ENCODE measurements around the gene IFIT3. TPM values are rescaled to one million over a fixed set of nuclear protein-coding genes. Genes with fewer than 3 reads are reported as not detected.
A peak's percentile ranks its signal among the peaks of the same experiment; 100 is the strongest.
"Not testable (repeated sequence)": the region's sequence is repeated elsewhere in the genome, so short reads cannot be mapped to it uniquely, and the experiment has no call there.

Gene IFIT3
- total RNA-seq, 2 experiments from 2014 or later = 72.6 to 74.5 TPM

DNA sequence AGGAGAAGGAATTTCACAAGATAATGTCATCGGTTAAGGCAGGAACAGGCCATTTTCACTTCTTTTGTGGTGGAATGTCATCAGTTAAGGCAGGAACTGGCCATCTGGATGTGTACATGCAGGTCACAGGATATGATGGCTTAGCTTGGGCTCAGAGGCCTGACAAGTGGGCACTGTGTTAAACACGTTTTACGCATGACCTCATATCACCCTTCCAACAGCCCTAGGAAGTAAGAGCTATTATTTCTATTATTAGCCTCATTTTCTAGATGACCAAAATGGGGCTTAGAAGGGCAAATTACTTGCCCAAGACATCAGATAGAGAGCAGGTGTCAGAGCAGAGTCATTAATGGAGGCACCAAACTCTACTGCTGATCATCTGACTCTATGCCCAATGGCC is 2.2 kb downstream of the IFIT3 start:
- POLR2A ChIA-PET, H3K27me3 Mint-ChIP-seq, DNase-seq, H3K9me3 Mint-ChIP-seq, H3K27ac Mint-ChIP-seq: not testable (repeated sequence)
- Mint-ChIP-seq H3K4me3 (peak overlapping the region; percentile 81), H3K36me3 (ENCODE audit: low read depth) (peaks cover 58% of the 10 kb centered on the region), H3K4me1 (peaks cover 74% of the 10 kb centered on the region)
- CTCF ChIA-PET = interaction anchor here (1.8 kb wide), 1 partner anchor 113 kb away, joined by 4 read pairs; no protein-coding TSS in a partner anchor

- DNase-seq = no peak
- peaks cover 64% of the 10 kb centered on the region for H3K36me3 Mint-ChIP-seq (ENCODE audit: low read depth)
- POLR2A ChIA-PET = no interaction called here
- CTCF ChIA-PET = interaction anchor here (1.8 kb wide), 1 partner anchor 113 kb away, joined by 4 read pairs; no protein-coding TSS in a partner anchor
- peaks cover 81% of the 10 kb centered on the region for H3K4me1 Mint-ChIP-seq
- H3K27ac Mint-ChIP-seq = no peak overlapping the region
- H3K27me3 Mint-ChIP-seq = peaks cover 11% of the 10 kb centered on the region
- no peaks in the 10 kb centered on the region for H3K9me3 Mint-ChIP-seq
- H3K4me3 Mint-ChIP-seq = peak overlapping the region; percentile 81
Observed at GRCh38 chr10:89330537-89331212, 2.9 kb downstream of the IFIT3 start.

- Mint-ChIP-seq H3K36me3 (ENCODE audit: low read depth) (peaks cover 71% of the 10 kb centered on the region), H3K4me1 (peaks cover 87% of the 10 kb centered on the region), H3K27ac (peak overlapping the region; percentile 70), H3K4me3 (peak overlapping the region; percentile 81), H3K27me3 (peaks cover 13% of the 10 kb centered on the region)
- not testable (repeated sequence) for DNase-seq, H3K9me3 Mint-ChIP-seq
- ChIA-PET POLR2A (interaction anchor here (1.0 to 1.5 kb wide), 8 partner anchors 12 to 312 kb away, joined by 3 to 13 read pairs (median 4); partner anchors contain the start of genes IFIT1 and LIPA), CTCF (interaction anchor here (0.6 to 1.8 kb wide), 5 partner anchors 30 to 397 kb away, joined by 3 to 9 read pairs (median 5); partner anchors contain the start of genes IFIT1 and IFIT2)
Observed at GRCh38 chr10:89331487-89332122, 3.8 kb downstream of the IFIT3 start.

GRCh38 chr10:89332123-89332633 is 4.4 kb downstream of the IFIT3 start:
- H3K9me3 Mint-ChIP-seq = no peaks in the 10 kb centered on the region
- ChIA-PET CTCF (interaction anchor here (0.6 to 1.8 kb wide), 5 partner anchors 30 to 398 kb away, joined by 3 to 9 read pairs (median 5); partner anchors contain the start of genes IFIT1 and IFIT2), POLR2A (interaction anchor here (1.0 to 1.5 kb wide), 9 partner anchors 12 to 311 kb away, joined by 3 to 13 read pairs (median 3); partner anchors contain the start of genes IFIT1 and LIPA)
- H3K4me3 Mint-ChIP-seq = peak overlapping the region; percentile 81
- H3K27ac Mint-ChIP-seq = peak overlapping the region; percentile 70
- peaks cover 13% of the 10 kb centered on the region for H3K27me3 Mint-ChIP-seq
- peaks cover 86% of the 10 kb centered on the region for H3K4me1 Mint-ChIP-seq
- peaks cover 74% of the 10 kb centered on the region for H3K36me3 Mint-ChIP-seq (ENCODE audit: low read depth)
- peak; percentile 36 for DNase-seq

GRCh38 chr10:89335226-89335625 is 7.4 kb downstream of the IFIT3 start:
- no peak overlapping the region for H3K27ac Mint-ChIP-seq
- DNase-seq = no peak
- ChIA-PET POLR2A (no interaction called here), CTCF (interaction anchor here (0.7 kb wide), 1 partner anchor 24 kb away, joined by 3 read pairs; no protein-coding TSS in a partner anchor)
- peaks cover 14% of the 10 kb centered on the region for H3K27me3 Mint-ChIP-seq
- H3K4me3 Mint-ChIP-seq = no peak overlapping the region
- no peaks in the 10 kb centered on the region for H3K9me3 Mint-ChIP-seq
- peaks cover 71% of the 10 kb centered on the region for H3K4me1 Mint-ChIP-seq
- H3K36me3 Mint-ChIP-seq (ENCODE audit: low read depth) = peaks cover 76% of the 10 kb centered on the region

DNA sequence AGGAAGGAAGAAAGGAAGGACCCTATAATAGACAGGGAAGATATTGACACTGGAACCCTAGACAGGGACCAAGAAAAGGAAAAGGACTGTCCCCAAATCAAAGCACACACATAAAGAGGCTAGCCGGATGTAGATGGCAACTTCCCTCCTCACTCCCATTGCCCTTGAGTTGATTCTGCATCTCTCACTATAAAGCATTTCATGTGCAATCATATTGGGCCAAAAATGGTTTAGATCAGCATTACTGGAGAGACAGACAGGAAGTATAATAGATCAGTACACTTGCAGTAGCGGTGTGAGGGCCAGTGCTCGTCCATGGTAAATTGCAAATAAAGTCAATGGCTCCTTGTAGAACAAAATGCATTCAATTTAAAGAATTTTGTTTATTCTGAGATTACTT is 8.4 kb downstream of the IFIT3 start:
- Mint-ChIP-seq H3K4me1 (peaks cover 60% of the 10 kb centered on the region), H3K27ac (no peak overlapping the region), H3K36me3 (ENCODE audit: low read depth) (peaks cover 77% of the 10 kb centered on the region), H3K9me3 (no peaks in the 10 kb centered on the region), H3K27me3 (peaks cover 14% of the 10 kb centered on the region), H3K4me3 (no peak overlapping the region)
- ChIA-PET POLR2A (interaction anchor here (1.0 kb wide), 1 partner anchor 78 kb away, joined by 3 read pairs; the partner anchor contains the start of gene IFIT5), CTCF (no interaction called here)
- DNase-seq = no peak

GRCh38 chr10:89337484-89337883 is 9.7 kb downstream of the IFIT3 start:
- Mint-ChIP-seq H3K27me3 (peaks cover 14% of the 10 kb centered on the region), H3K9me3 (no peaks in the 10 kb centered on the region), H3K4me3 (no peak overlapping the region), H3K27ac (no peak overlapping the region), H3K36me3 (ENCODE audit: low read depth) (peaks cover 80% of the 10 kb centered on the region), H3K4me1 (peaks cover 49% of the 10 kb centered on the region)
- CTCF ChIA-PET = interaction anchor here (0.7 to 1.3 kb wide), 3 partner anchors 34 to 56 kb away, joined by 3 to 4 read pairs (median 4); partner anchors contain the start of gene IFIT2
- POLR2A ChIA-PET = interaction anchor here (1.0 to 1.3 kb wide), 3 partner anchors 9 to 14 kb away, joined by 3 to 6 read pairs (median 4); partner anchors contain the start of gene IFIT3
- peak; percentile 54 for DNase-seq

DNA sequence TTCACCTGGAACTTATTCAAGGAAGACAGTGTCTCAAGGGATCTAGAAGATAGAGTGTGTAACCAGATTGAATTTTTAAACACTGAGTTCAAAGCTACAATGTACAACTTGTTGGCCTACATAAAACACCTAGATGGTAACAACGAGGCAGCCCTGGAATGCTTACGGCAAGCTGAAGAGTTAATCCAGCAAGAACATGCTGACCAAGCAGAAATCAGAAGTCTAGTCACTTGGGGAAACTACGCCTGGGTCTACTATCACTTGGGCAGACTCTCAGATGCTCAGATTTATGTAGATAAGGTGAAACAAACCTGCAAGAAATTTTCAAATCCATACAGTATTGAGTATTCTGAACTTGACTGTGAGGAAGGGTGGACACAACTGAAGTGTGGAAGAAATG is 10.9 kb downstream of the IFIT3 start:
- Mint-ChIP-seq H3K9me3 (no peaks in the 10 kb centered on the region), H3K27me3 (peaks cover 17% of the 10 kb centered on the region), H3K4me1 (peaks cover 37% of the 10 kb centered on the region), H3K27ac (no peak overlapping the region), H3K36me3 (ENCODE audit: low read depth) (peaks cover 81% of the 10 kb centered on the region), H3K4me3 (no peak overlapping the region)
- ChIA-PET CTCF (interaction anchor here (1.3 kb wide), 2 partner anchors 31 to 55 kb away, joined by 4 read pairs; no protein-coding TSS in a partner anchor), POLR2A (interaction anchor here (0.9 kb wide), 1 partner anchor 9 kb away, joined by 4 read pairs; no protein-coding TSS in a partner anchor)
- no peak for DNase-seq

DNA sequence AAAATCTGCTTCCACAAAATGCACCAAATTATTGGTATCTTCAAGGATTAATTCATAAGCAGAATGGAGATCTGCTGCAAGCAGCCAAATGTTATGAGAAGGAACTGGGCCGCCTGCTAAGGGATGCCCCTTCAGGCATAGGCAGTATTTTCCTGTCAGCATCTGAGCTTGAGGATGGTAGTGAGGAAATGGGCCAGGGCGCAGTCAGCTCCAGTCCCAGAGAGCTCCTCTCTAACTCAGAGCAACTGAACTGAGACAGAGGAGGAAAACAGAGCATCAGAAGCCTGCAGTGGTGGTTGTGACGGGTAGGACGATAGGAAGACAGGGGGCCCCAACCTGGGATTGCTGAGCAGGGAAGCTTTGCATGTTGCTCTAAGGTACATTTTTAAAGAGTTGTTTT is 12.1 kb downstream of the IFIT3 start:
- Mint-ChIP-seq H3K4me3 (no peak overlapping the region), H3K36me3 (ENCODE audit: low read depth) (peaks cover 74% of the 10 kb centered on the region), H3K9me3 (no peaks in the 10 kb centered on the region), H3K4me1 (peaks cover 31% of the 10 kb centered on the region), H3K27ac (no peak overlapping the region), H3K27me3 (peaks cover 22% of the 10 kb centered on the region)
- POLR2A ChIA-PET = interaction anchor here (1.0 kb wide), 1 partner anchor 74 kb away, joined by 3 read pairs; the partner anchor contains the start of gene IFIT5
- DNase-seq = no peak
- CTCF ChIA-PET = interaction anchor here (1.3 kb wide), 1 partner anchor 30 kb away, joined by 4 read pairs; no protein-coding TSS in a partner anchor

- ChIA-PET CTCF (no interaction called here), POLR2A (no interaction called here)
- no peak overlapping the region for H3K4me3 Mint-ChIP-seq
- H3K27me3 Mint-ChIP-seq = peaks cover 16% of the 10 kb centered on the region
- peaks cover 59% of the 10 kb centered on the region for H3K36me3 Mint-ChIP-seq (ENCODE audit: low read depth)
- DNase-seq = no peak
- peaks cover 16% of the 10 kb centered on the region for H3K4me1 Mint-ChIP-seq
- H3K9me3 Mint-ChIP-seq = no peaks in the 10 kb centered on the region
- H3K27ac Mint-ChIP-seq = no peak overlapping the region
Observed at GRCh38 chr10:89341649-89342048, 13.9 kb downstream of the IFIT3 start.

GRCh38 chr10:89342206-89342958 is 14.6 kb downstream of the IFIT3 start:
- Mint-ChIP-seq H3K4me3 (no peak overlapping the region), H3K4me1 (peaks cover 10% of the 10 kb centered on the region), H3K9me3 (no peaks in the 10 kb centered on the region), H3K27me3 (peaks cover 20% of the 10 kb centered on the region), H3K36me3 (ENCODE audit: low read depth) (peaks cover 53% of the 10 kb centered on the region), H3K27ac (no peak overlapping the region)
- ChIA-PET POLR2A (interaction anchor here (1.0 kb wide), 1 partner anchor 72 kb away, joined by 4 read pairs; the partner anchor contains the start of gene IFIT5), CTCF (no interaction called here)
- no peak for DNase-seq

- Mint-ChIP-seq H3K9me3 (no peaks in the 10 kb centered on the region), H3K27me3 (peaks cover 20% of the 10 kb centered on the region), H3K36me3 (ENCODE audit: low read depth) (peaks cover 46% of the 10 kb centered on the region), H3K4me1 (peaks cover 4% of the 10 kb centered on the region), H3K27ac (no peak overlapping the region), H3K4me3 (no peak overlapping the region)
- POLR2A ChIA-PET = interaction anchor here (0.7 to 1.0 kb wide), 3 partner anchors 11 to 71 kb away, joined by 3 to 4 read pairs (median 3); partner anchors contain the start of genes IFIT2 and IFIT5
- CTCF ChIA-PET = no interaction called here
- DNase-seq = no peak
Observed at GRCh38 chr10:89343089-89343767, 15.4 kb downstream of the IFIT3 start.

Measured in activated CD4-positive, alpha-beta memory T cell treated with anti-CD3 and anti-CD28 coated beads, Interleukin-2, amount 10 ng/mL, durations not matched to agents 7 days and 5 days (primary cell).